CD4-positive, CD25-positive, alpha-beta regulatory T cell (primary cell): ENCODE measurements around the gene C21orf91. TPM values are rescaled to one million over a fixed set of nuclear protein-coding genes. Genes with fewer than 3 reads are reported as not detected.

Experiments used
- ATAC-seq, 2 donors: fragments of 150-1000 bp; cut with Tn5 transposase; one replicate each; pipeline ENCODE4 v1.10.0; 2021; ENCODE audit warnings: low read depth in 2 of 2, moderate number of reproducible peaks in 2 of 2, moderate library complexity in 1 of 2
- DNase-seq, 3 donors: peaks; one replicate each; pipeline versions ENCODE4 v3.0.0 to v3.0.0-alpha.2; 2012 to 2022; ENCODE audit warnings: mixed read lengths in 1 of 3
- H3K27ac ChIP-seq: one replicate; pipeline ENCODE4 v1.7.0; 2013; ENCODE audit warnings: mild to moderate bottlenecking, low read length; ENCODE audit not compliant: insufficient read depth, poor library complexity, severe bottlenecking
- H3K27me3 ChIP-seq: one replicate; pipeline ENCODE4 v1.7.0; 2013; ENCODE audit warnings: low read length; ENCODE audit not compliant: control insufficient read depth, insufficient read depth
- H3K36me3 ChIP-seq: one replicate; pipeline ENCODE4 v1.7.0; 2013; ENCODE audit warnings: mild to moderate bottlenecking, low read length, moderate library complexity; ENCODE audit not compliant: control insufficient read depth, insufficient read depth
- H3K4me1 ChIP-seq: 2 replicates; pipeline ENCODE4 v1.7.0; 2013; ENCODE audit warnings: mild to moderate bottlenecking, low read length; ENCODE audit not compliant: insufficient read depth, control insufficient read depth, poor library complexity, severe bottlenecking
- H3K4me3 ChIP-seq: one replicate; pipeline ENCODE4 v1.7.0; 2013; ENCODE audit warnings: low read depth, mild to moderate bottlenecking, low read length, moderate library complexity
- H3K9me3 ChIP-seq, 2 experiments: 1 replicate in 1 of 2; 2 replicates in 1 of 2; pipeline ENCODE4 v1.7.0; 2013; ENCODE audit warnings: low read length in 2 of 2, mild to moderate bottlenecking in 1 of 2, moderate library complexity in 1 of 2; ENCODE audit not compliant: control insufficient read depth in 2 of 2
- H3K27ac Mint-ChIP-seq, 3 donors: one replicate each; pipeline ENCODE4 v1.8.0; 2020 to 2022; ENCODE audit warnings: mild to moderate bottlenecking in 3 of 3, mixed read lengths in 3 of 3, moderate library complexity in 2 of 3
- H3K27me3 Mint-ChIP-seq: one replicate; pipeline ENCODE4 v1.8.0; 2022; ENCODE audit warnings: mild to moderate bottlenecking, mixed read lengths
- H3K36me3 Mint-ChIP-seq: one replicate; pipeline ENCODE4 v1.8.0; 2020; ENCODE audit warnings: mixed read lengths
- H3K4me1 Mint-ChIP-seq, 4 donors: one replicate each; pipeline ENCODE4 v1.8.0; 2020 to 2022; ENCODE audit warnings: mixed read lengths in 4 of 4, mild to moderate bottlenecking in 1 of 4
- H3K4me3 Mint-ChIP-seq, 4 donors: one replicate each; pipeline ENCODE4 v1.8.0; 2020 to 2022; ENCODE audit warnings: mild to moderate bottlenecking in 4 of 4, mixed read lengths in 4 of 4, moderate library complexity in 3 of 4
- H3K9me3 Mint-ChIP-seq, 7 donors: one replicate each; pipeline ENCODE4 v1.8.0; 2020 to 2022; ENCODE audit warnings: mixed read lengths in 7 of 7, mild to moderate bottlenecking in 3 of 7, moderate library complexity in 2 of 7
- polyA plus RNA-seq, 4 donors: library from polyadenylated mRNA; unstranded; fragments of 300-500 nt; fragmentation: Illumina TruSeq; gene quantifications; one replicate each; pipeline ENCODE4 v1.2.3, GENCODE V29; 2021
- total RNA-seq: library from RNA; stranded (reverse); gene quantifications from one replicate; pipeline ENCODE4 v1.2.3, GENCODE V29; 2022

C21orf91 gene
- total and polyA plus RNA-seq, 5 donors from 2014 or later, result 59.3 to 74.6 (median 67.8) TPM

- H3K4me3 Mint-ChIP-seq, result no peak overlapping the region
- Histone ChIP-seq H3K4me1 (peaks cover 66% of the 10 kb centered on the region), H3K27me3 (no peaks in the 10 kb centered on the region), H3K9me3 (no peaks in the 10 kb centered on the region), H3K36me3 (peaks cover 4% of the 10 kb centered on the region), H3K4me3 (peak overlapping the region; percentile 52), H3K27ac (peak overlapping the region; percentile 92)
- no peak for ATAC-seq
- no peaks in the 10 kb centered on the region for H3K27me3 Mint-ChIP-seq
- H3K9me3 Mint-ChIP-seq, result peaks cover 0 to 4% (median 0%) of the 10 kb centered on the region in 7 donors
- H3K27ac Mint-ChIP-seq, result no peak overlapping the region
- H3K4me1 Mint-ChIP-seq, result peaks cover 37 to 74% (median 61%) of the 10 kb centered on the region in 4 donors
- DNase-seq, result no peak
- H3K36me3 Mint-ChIP-seq, result peaks cover 30% of the 10 kb centered on the region
Measured at GRCh38 chr21:17797967-17798366, 21.2 kb downstream of the C21orf91 start.

- DNase-seq (no peak), ATAC-seq (no peak)
- Mint-ChIP-seq H3K27me3 (no peaks in the 10 kb centered on the region), H3K36me3 (peaks cover 36% of the 10 kb centered on the region), H3K9me3 (peaks cover 0 to 1% (median 0%) of the 10 kb centered on the region in 7 donors), H3K27ac (peak overlapping the region; percentile 77 to 97 (median 96)), H3K4me1 (peaks cover 37 to 74% (median 59%) of the 10 kb centered on the region in 4 donors), H3K4me3 (peak overlapping the region; percentile 30 to 97 (median 84))
- no peaks in the 10 kb centered on the region for H3K9me3 ChIP-seq
- peaks cover 10% of the 10 kb centered on the region for H3K36me3 ChIP-seq
- H3K27me3 ChIP-seq, result no peaks in the 10 kb centered on the region
- peak overlapping the region; percentile 92 for H3K27ac ChIP-seq
- peak overlapping the region; percentile 63 for H3K4me3 ChIP-seq
- peaks cover 76% of the 10 kb centered on the region for H3K4me1 ChIP-seq
Measured at GRCh38 chr21:17796503-17796902, 22.7 kb downstream of the C21orf91 start.

GRCh38 chr21:17796037-17796403 lies 23.1 kb downstream of the C21orf91 start:
- H3K4me1 Mint-ChIP-seq, result peaks cover 41 to 78% (median 62%) of the 10 kb centered on the region in 4 donors
- peaks cover 40% of the 10 kb centered on the region for H3K36me3 Mint-ChIP-seq

GRCh38 chr21:17795146-17796036 lies 23.8 kb downstream of the C21orf91 start:
- Mint-ChIP-seq H3K4me1 (peaks cover 45 to 78% (median 62%) of the 10 kb centered on the region in 4 donors), H3K4me3 (peak overlapping the region; percentile 79 to 97 (median 85)), H3K27me3 (no peaks in the 10 kb centered on the region), H3K36me3 (peaks cover 40% of the 10 kb centered on the region), H3K27ac (peak overlapping the region; percentile 77 to 97 (median 96)), H3K9me3 (no peaks in the 10 kb centered on the region)
- peak overlapping the region; percentile 83 for H3K4me3 ChIP-seq
- peak overlapping the region; percentile 92 for H3K27ac ChIP-seq
- H3K27me3 ChIP-seq, result no peaks in the 10 kb centered on the region
- H3K36me3 ChIP-seq, result peaks cover 10% of the 10 kb centered on the region
- no peaks in the 10 kb centered on the region for H3K9me3 ChIP-seq
- ATAC-seq, result peak in 1 of 2 donors; percentile 13
- DNase-seq, result no peak
- peaks cover 84% of the 10 kb centered on the region for H3K4me1 ChIP-seq

More at GRCh38 chr21:17796037-17796403, 23.1 kb downstream of the C21orf91 start:
- peak overlapping the region; percentile 77 to 97 (median 96) for H3K27ac Mint-ChIP-seq
- Histone ChIP-seq H3K9me3 (no peaks in the 10 kb centered on the region), H3K36me3 (peaks cover 10% of the 10 kb centered on the region), H3K4me1 (peaks cover 80% of the 10 kb centered on the region), H3K27me3 (no peaks in the 10 kb centered on the region), H3K27ac (peak overlapping the region; percentile 92), H3K4me3 (peak overlapping the region; percentile 63)
- no peaks in the 10 kb centered on the region for H3K27me3 Mint-ChIP-seq
- peak overlapping the region; percentile 79 to 97 (median 85) for H3K4me3 Mint-ChIP-seq
- ATAC-seq (peak; percentile 42 to 44), DNase-seq (no peak)
- peaks cover 0 to 1% (median 0%) of the 10 kb centered on the region in 7 donors for H3K9me3 Mint-ChIP-seq

- H3K4me1 Mint-ChIP-seq, result peaks cover 47 to 83% (median 66%) of the 10 kb centered on the region in 4 donors
- H3K27ac ChIP-seq, result peak overlapping the region; percentile 92
- H3K27me3 Mint-ChIP-seq, result no peaks in the 10 kb centered on the region
- peaks cover 10% of the 10 kb centered on the region for H3K36me3 ChIP-seq
- DNase-seq, result no peak
- H3K4me3 ChIP-seq, result peak overlapping the region; percentile 83
- no peak for ATAC-seq
- H3K27me3 ChIP-seq, result no peaks in the 10 kb centered on the region
- peaks cover 40% of the 10 kb centered on the region for H3K36me3 Mint-ChIP-seq
- H3K27ac Mint-ChIP-seq, result peak overlapping the region; percentile 77 to 97 (median 96)
- no peaks in the 10 kb centered on the region for H3K9me3 Mint-ChIP-seq
- no peaks in the 10 kb centered on the region for H3K9me3 ChIP-seq
- peak overlapping the region; percentile 82 to 97 (median 86) for H3K4me3 Mint-ChIP-seq
- peaks cover 85% of the 10 kb centered on the region for H3K4me1 ChIP-seq
Measured at GRCh38 chr21:17794518-17795145, 24.5 kb downstream of the C21orf91 start.

- Mint-ChIP-seq H3K4me1 (peaks cover 48 to 84% (median 69%) of the 10 kb centered on the region in 4 donors), H3K36me3 (peaks cover 40% of the 10 kb centered on the region)
Measured at GRCh38 chr21:17793246-17794123, 25.7 kb downstream of the C21orf91 start.

GRCh38 chr21:17789656-17790055 lies 29.5 kb downstream of the C21orf91 start:
- DNase-seq (no peak), ATAC-seq (peak in 1 of 2 donors; percentile 22)
- Histone ChIP-seq H3K36me3 (peaks cover 10% of the 10 kb centered on the region), H3K27ac (peak overlapping the region; percentile 92), H3K4me1 (peaks cover 81% of the 10 kb centered on the region), H3K9me3 (no peaks in the 10 kb centered on the region), H3K4me3 (peak overlapping the region; percentile 83), H3K27me3 (no peaks in the 10 kb centered on the region)
- no peaks in the 10 kb centered on the region for H3K27me3 Mint-ChIP-seq
- peak overlapping the region; percentile 51 to 89 (median 71) for H3K4me3 Mint-ChIP-seq
- H3K27ac Mint-ChIP-seq, result peak overlapping the region; percentile 23 to 93 (median 91)
- peaks cover 65 to 94% (median 76%) of the 10 kb centered on the region in 4 donors for H3K4me1 Mint-ChIP-seq
- H3K9me3 Mint-ChIP-seq, result no peaks in the 10 kb centered on the region
- peaks cover 47% of the 10 kb centered on the region for H3K36me3 Mint-ChIP-seq

More at GRCh38 chr21:17793246-17794123, 25.7 kb downstream of the C21orf91 start:
- ATAC-seq (peak; percentile 59 to 68), DNase-seq (peak in 2 of 3 donors; percentile 53 to 68)
- Histone ChIP-seq H3K4me1 (peaks cover 84% of the 10 kb centered on the region), H3K27me3 (no peaks in the 10 kb centered on the region), H3K9me3 (no peaks in the 10 kb centered on the region), H3K4me3 (peak overlapping the region; percentile 83), H3K27ac (peak overlapping the region; percentile 92), H3K36me3 (peaks cover 10% of the 10 kb centered on the region)
- Mint-ChIP-seq H3K4me3 (peak overlapping the region; percentile 82 to 97 (median 86)), H3K27ac (peak overlapping the region; percentile 77 to 97 (median 96)), H3K9me3 (no peaks in the 10 kb centered on the region), H3K27me3 (no peaks in the 10 kb centered on the region)
